Inferior parietal cortex (tissue), 1 donor: ENCODE data around the gene PLCD4.

Source experiments
- DNase-seq: peaks from one replicate; pipeline ENCODE4 v3.0.0-alpha.2; 2016; ENCODE audit errors: extremely low spot score

Gene PLCD4

DNA sequence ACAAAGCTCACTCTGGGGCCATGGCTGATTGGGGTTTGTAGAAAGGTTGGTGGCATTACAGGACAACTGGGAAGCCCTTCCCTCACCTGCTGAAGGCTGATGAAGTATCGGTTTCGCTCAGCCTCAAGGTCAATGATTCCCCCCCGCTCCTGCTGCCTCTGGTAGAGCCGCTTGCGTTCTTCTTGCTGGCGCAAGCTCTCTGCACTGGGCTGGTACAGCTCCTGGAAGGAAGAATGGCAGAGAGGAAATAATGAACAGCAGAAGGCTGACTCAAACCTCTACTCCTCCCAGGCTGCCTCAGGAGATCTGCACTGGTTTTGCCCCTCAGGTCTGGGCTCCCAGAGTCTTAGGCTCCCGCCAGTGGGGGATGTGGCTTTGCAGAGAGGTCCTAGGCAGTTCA is 57.0 kb downstream of the PLCD4 start:
- no peak for DNase-seq

DNA sequence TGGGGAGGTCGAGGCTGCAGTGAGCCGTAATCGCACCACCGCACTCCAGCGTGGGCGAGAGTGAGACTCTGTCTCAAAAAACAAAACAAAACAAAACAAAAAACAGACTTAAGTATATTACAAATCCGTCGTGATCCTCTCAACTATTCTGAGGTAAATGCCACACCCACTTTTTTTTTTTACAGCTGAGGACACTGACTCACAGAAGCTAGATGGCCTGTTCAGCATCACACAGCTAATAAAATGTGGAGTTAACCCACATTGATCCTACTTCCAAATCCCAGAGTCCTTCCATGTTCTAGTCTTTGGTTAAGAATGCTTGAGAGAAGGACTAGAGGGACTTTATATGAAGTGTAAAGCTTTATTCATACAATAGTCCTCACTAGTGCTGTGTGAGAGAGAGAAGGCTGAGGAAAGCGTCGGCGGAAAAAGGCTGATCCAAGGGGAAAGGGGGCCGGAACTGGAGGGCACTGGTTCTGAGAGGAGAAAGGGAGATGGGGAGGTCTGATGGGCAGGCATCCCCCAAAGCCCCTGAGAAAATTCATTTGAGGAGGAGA is 63.5 kb downstream of the PLCD4 start:
- no peak for DNase-seq

DNA sequence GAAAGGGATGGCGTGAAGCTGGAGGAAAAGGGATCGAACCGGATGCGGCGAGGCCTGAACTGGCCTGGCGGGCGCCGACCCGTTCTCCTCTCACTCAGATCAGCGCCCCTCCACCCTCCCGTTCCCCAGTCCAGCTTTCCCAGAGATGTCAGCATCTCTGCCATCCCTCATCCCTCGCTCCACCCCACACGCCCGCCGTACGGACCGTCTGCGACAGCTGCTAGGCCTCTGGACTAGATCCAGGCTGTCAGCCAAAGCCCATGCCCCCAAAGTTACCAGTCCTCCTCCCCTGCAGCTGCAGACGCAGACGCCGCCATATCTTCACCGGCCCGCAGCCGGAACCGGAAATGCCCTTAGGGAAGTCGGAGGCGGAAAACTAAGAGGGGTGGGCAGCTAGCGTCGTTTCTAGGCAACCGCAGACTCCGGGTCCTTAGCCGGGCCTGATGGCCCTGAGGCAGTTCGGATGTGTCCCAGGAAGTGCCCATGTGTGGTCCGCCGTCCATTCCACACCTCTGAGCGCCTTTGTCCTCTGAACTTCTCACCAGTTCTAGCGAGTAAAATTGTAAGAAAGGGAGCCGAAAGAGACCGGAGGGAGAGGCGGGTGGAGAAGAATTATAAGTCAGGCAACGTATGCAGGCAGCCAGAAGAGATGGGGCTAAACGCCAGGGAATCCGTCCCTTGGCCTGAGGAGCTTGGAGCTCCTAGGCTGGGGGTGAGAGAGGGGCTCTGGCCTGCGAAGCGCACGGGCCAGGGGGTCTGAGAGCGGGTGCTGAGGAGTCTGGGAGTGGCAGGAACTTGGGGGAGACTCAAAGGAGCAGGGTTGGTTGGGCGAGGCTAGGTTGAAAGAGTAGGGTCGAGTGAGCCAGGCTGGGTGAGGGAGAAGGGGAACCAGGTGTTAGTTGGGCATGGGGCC is 64.2 kb downstream of the PLCD4 start, which contains the start of the genes RNF25 and STK36:
TSS of gene RNF25 (minus strand) at position 349 of the 913 bp plus-strand sequence. CDS start at position 317, 32 bp downstream.
TSS of gene STK36 (plus strand) at position 433 of the 913 bp plus-strand sequence. CDS start 744 bp downstream, outside the sequence.
- peak; percentile 91 for DNase-seq

DNA sequence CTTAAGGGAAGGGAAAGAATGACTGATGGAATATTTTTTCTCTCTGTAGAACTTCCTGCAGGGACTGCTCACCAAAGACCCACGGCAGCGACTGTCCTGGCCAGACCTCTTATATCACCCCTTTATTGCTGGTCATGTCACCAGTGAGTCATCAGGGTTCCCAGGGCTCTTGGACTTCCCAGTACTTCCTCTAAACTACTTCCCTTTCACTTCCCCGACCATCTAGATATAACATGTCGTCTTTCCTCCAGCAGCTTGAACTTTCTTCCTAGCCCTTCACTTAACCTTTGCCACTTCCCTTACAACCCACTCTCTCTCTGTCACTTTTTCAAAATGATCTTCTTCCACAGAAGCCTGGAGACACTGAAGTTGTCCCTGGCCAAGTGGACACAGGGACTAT is 71.4 kb downstream of the PLCD4 start:
- DNase-seq, result no peak

DNA sequence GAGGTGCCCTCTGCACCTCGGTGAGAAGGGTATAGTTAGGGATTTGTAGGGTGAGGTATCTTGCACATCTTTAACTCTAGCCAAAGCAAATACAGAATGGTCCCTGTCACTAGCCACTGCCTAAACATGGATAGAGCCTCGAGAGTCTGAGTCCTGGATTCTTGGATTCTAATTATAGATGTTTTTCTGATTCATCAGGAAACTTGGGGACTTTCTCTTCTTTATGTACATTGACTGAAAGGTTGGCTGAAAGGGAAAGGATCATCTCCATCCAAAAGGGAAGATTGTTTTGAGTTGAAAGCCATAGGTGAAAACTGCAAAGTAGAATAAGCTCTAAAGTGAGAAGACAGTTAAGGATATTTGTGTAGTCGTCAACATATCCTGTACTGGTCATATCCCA is 72.4 kb downstream of the PLCD4 start:
- DNase-seq, result no peak
